NB4 (cell line): ENCODE data around the gene TSEN2.
A peak's percentile ranks its signal among the peaks of the same experiment; 100 is the strongest.

ENCODE experiments used
- DNase-seq: peaks from one replicate; pipeline ENCODE4 v3.0.0; 2010; ENCODE audit warnings: low read depth
- H3K4me3 ChIP-seq: one replicate; pipeline ENCODE4 v1.5.1; 2011; ENCODE audit warnings: mild to moderate bottlenecking, low read depth, low read length, moderate library complexity
- MYC ChIP-seq: IDR thresholded peaks from 2 replicates; pipeline ENCODE4 v1.6.1; 2011; ENCODE audit warnings: low read depth, low read length
- POLR2A ChIP-seq: IDR thresholded peaks from 2 replicates; pipeline ENCODE4 v1.6.1; 2011; ENCODE audit warnings: mild to moderate bottlenecking; ENCODE audit not compliant: insufficient read length; ENCODE audit errors: extremely low read depth
- TF ChIP-seq, protein P1 (sequence below): IDR thresholded peaks from one replicate; pipeline ENCODE4 v1.5.1; 2012; ENCODE audit warnings: low read depth, low read length
- TF ChIP-seq, protein P2 (sequence below): IDR thresholded peaks from 2 replicates; pipeline ENCODE4 v1.6.1; 2011; ENCODE audit warnings: low read depth, low read length

TSEN2 gene

DNA sequence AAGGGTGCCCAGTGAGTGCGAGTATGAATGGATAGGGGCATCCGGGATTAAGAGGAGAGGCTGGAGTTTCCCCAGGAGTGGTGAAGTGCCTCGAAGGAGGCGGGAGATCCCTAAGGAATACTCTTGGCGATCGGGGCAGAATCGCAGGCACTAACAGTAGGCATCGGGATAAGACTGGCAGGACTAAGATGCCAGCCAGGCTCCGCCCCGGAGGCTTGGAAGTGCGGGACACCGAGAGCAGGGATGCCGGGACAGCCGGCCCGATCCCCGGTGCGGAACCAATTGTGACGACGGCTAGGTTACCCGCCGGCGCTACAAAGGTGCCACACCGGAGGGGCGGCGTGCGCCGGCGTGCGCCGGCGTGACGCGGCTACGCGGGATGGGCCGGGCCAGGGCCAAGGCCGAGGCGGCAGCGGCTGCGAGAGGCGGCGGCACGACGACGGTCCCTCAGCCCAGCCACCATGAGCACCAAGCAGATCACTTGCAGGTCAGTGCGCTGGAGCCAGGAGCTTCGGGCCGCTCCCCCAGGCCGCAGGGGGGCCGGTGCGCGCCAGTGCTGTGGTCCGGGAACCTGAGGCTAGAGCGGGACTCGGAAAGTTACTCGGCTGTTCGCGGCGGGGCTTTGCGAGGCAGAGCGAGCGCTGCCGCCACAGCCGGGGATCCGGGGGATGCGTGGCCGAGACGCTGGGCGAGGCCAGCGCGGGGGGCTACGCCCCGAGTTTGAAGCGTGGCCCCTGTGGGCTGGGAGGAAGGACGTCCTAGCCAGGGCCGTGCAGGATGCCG lies 72.6 kb downstream of the TSEN2 start, which contains the start of gene MKRN2:
Gene MKRN2 (plus strand): TSS at position 398 of the 783 bp plus-strand sequence. CDS start 64 bp downstream, at position 462.
- TF ChIP-seq POLR2A (peak; percentile 99), MYC (peak; percentile 57)
- TF ChIP-seq, protein P1, sequence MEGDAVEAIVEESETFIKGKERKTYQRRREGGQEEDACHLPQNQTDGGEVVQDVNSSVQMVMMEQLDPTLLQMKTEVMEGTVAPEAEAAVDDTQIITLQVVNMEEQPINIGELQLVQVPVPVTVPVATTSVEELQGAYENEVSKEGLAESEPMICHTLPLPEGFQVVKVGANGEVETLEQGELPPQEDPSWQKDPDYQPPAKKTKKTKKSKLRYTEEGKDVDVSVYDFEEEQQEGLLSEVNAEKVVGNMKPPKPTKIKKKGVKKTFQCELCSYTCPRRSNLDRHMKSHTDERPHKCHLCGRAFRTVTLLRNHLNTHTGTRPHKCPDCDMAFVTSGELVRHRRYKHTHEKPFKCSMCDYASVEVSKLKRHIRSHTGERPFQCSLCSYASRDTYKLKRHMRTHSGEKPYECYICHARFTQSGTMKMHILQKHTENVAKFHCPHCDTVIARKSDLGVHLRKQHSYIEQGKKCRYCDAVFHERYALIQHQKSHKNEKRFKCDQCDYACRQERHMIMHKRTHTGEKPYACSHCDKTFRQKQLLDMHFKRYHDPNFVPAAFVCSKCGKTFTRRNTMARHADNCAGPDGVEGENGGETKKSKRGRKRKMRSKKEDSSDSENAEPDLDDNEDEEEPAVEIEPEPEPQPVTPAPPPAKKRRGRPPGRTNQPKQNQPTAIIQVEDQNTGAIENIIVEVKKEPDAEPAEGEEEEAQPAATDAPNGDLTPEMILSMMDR, result no peak
- TF ChIP-seq, protein P2, sequence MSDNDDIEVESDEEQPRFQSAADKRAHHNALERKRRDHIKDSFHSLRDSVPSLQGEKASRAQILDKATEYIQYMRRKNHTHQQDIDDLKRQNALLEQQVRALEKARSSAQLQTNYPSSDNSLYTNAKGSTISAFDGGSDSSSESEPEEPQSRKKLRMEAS, result peak; percentile 67
- peak within 1 kb of the TSS; percentile 95 for H3K4me3 ChIP-seq
- DNase-seq, result peak; percentile 92

DNA sequence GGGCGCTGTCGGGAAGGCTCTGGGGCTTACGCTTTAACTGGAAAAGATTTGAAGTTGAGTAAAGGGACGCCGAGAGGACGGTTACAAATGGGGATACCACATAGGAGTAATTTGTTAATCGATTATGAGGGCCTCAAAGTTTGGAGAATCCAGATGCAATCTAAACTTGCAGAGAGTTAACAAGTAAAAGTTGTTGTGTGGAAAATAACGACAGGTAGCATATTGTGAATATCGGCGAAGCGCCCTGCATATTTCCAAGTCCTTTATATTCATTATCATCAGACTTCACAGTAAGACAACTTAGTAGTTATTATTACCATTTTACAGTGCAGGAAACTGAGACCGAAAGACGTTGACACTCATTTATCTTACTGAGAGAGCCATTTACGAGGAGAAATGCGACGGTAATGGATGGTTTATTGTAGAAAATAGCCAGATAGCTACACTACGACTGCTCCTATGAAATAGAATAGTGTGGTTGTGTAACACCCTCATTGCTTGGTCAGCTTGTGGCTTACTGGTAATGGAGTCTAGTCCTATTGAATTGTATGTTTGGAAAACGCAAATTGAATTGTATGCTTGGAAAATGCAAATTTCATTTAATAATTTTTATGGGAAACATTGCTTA lies 73.3 kb downstream of the TSEN2 start:
- TF ChIP-seq POLR2A (no peak), MYC (0 out of 2 replicates have a peak, but pooled peaks have one; percentile 26)
- TF ChIP-seq, protein P1, result no peak
- TF ChIP-seq, protein P2, result 0 out of 2 replicates have a peak, but pooled peaks have one; percentile 29
- DNase-seq, result peak; percentile 68
- H3K4me3 ChIP-seq, result peak overlapping the region; percentile 95

DNA sequence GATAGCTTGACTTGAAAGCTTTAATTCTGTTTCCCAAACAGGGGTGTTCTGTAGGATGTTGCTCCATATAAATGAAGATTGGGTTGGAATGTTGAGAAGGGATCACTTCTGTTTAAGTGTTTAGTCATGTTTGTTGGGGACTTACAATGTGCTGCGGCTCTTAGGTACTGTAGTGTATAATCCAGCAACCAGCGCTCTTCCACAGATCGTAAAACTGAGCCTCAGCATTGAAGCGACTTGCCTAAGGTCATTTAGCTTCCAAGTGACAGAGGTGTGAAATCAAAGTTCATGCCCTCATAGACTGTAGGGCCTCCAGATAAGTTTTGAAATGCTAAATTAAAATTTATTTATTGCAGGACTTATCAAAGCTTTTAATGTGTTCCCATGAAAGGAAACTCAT lies 74.4 kb downstream of the TSEN2 start:
- no peak for DNase-seq
- H3K4me3 ChIP-seq, result peak overlapping the region; percentile 95
- TF ChIP-seq, protein P2, result no peak
- TF ChIP-seq MYC (no peak), POLR2A (no peak)
- TF ChIP-seq, protein P1, result no peak

DNA sequence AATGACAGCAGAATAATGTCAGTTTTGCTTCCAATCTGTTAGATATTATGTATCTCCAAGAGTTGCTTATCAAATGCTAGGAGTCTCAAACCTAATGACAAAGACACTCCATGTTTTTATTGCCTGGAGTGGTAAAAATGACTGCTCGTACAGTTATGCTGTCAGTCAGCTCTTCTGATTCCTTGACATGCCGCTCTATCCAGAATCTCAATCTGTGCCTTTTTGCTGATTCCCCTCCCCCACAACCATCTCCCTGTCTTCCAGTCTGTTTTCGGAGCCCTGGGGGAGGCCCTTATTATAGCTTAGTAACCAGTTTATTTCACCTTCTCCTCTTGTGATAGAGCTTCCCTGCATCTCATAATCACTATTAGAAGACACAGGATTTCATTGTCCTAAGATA lies 75.2 kb downstream of the TSEN2 start:
- no peak for DNase-seq
- peak overlapping the region; percentile 5 for H3K4me3 ChIP-seq
- TF ChIP-seq, protein P1, result no peak
- no peak for TF ChIP-seq POLR2A

DNA sequence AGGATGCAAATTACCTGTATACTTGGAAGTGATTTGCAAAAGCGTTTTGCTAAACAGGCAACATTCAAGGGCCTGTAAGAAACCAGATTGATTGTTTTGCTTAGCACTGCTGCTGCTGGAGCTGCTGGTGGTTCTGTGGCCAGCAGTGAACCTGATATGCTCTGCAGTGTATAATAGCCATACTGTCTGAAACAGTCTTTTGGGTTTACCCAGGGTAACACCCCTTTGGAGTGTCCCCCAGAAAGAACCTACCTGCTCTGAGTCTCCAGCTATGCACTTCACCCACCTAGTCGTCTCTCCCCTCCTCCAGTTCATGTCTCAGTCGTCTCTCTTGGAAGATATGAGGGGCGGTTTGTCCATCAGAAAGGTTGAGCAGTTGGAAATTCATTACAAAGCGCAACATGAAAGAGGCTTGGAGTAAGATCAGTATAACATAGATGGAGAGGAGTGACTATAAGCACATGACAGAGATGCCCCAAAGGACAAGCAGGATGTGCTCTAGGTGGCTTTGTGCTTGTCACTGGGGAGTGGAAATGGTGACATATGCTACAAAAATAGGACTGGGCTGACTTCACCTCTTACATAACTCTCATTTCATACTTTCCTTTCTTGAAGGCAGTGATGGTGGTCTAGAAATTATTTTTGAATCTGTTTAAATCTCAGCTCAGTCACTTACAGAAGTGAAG lies 76.4 kb downstream of the TSEN2 start:
- no peak overlapping the region for H3K4me3 ChIP-seq
- DNase-seq, result peak; percentile 33
- TF ChIP-seq MYC (no peak), POLR2A (no peak)
- TF ChIP-seq, protein P2, result no peak
- TF ChIP-seq, protein P1, result no peak
